Keratinocyte (primary cell): ENCODE data around the gene TCP11L2. TPM values are rescaled to one million over a fixed set of nuclear protein-coding genes. Genes with fewer than 3 reads are reported as not detected.
A peak's percentile ranks its signal among the peaks of the same experiment; 100 is the strongest.
"Not testable (repeated sequence)": the region's sequence is repeated elsewhere in the genome, so short reads cannot be mapped to it uniquely, and the experiment has no call there.

ENCODE experiments used
- DNase-seq: peaks from one replicate; pipeline ENCODE4 v3.0.0-alpha.2; 2011; ENCODE audit warnings: low read depth, missing footprints, low spot score
- FAIRE-seq: peaks from 2 replicates; lab custom pipeline; 2011; peaks lifted over from hg19 to GRCh38; lab: Jason Lieb, UNC
- H2AFZ ChIP-seq: 2 replicates; pipeline ENCODE4 v1.6.0; 2012; ENCODE audit warnings: low read length, control low read depth, inconsistent platforms; ENCODE audit not compliant: control insufficient read depth
- H3K27ac ChIP-seq: 2 replicates; pipeline ENCODE4 v1.5.1; 2011; ENCODE audit warnings: low read length; ENCODE audit not compliant: control insufficient read depth, insufficient read depth
- H3K27me3 ChIP-seq: 3 replicates; pipeline ENCODE4 v1.6.0; 2011; ENCODE audit warnings: low read length; ENCODE audit not compliant: control insufficient read depth, insufficient read depth; ENCODE audit errors: extremely low read depth
- H3K36me3 ChIP-seq, 2 experiments: 2 replicates in 1 of 2; 3 replicates in 1 of 2; pipeline ENCODE4 v1.5.1; 2011; ENCODE audit warnings: low read length in 2 of 2, mild to moderate bottlenecking in 1 of 2; ENCODE audit not compliant: control insufficient read depth in 2 of 2, insufficient read depth in 2 of 2; ENCODE audit errors: extremely low read depth in 1 of 2
- H3K4me1 ChIP-seq: 3 replicates; pipeline ENCODE4 v1.5.1; 2011; ENCODE audit warnings: low read length; ENCODE audit not compliant: control insufficient read depth, insufficient read depth; ENCODE audit errors: extremely low read depth
- H3K4me2 ChIP-seq: 3 replicates; pipeline ENCODE4 v1.6.0; 2011; ENCODE audit warnings: low read depth, low read length; ENCODE audit not compliant: control insufficient read depth, insufficient read depth; ENCODE audit errors: extremely low read depth
- H3K4me3 ChIP-seq, 3 experiments: fragments of 200-600 bp in 1 of 3; sonication (generic) in 1 of 3; 2 replicates in 2 of 3; 3 replicates in 1 of 3; pipeline ENCODE4 v1.5.1; 2011 to 2016; ENCODE audit warnings: low read length in 3 of 3, mild to moderate bottlenecking in 3 of 3, control low read depth in 2 of 3, inconsistent platforms in 1 of 3, low read depth in 1 of 3, mixed read lengths in 1 of 3, mixed run types in 1 of 3, moderate library complexity in 1 of 3; ENCODE audit not compliant: control insufficient read depth in 2 of 3, insufficient read depth in 2 of 3; ENCODE audit errors: extremely low read depth in 1 of 3
- H3K79me2 ChIP-seq: 2 replicates; pipeline ENCODE4 v1.6.0; 2012; ENCODE audit warnings: low read length; ENCODE audit not compliant: control insufficient read depth, insufficient read depth
- H3K9ac ChIP-seq: 3 replicates; pipeline ENCODE4 v1.6.0; 2011; ENCODE audit warnings: low read length; ENCODE audit not compliant: control insufficient read depth, insufficient read depth; ENCODE audit errors: extremely low read depth
- H3K9me1 ChIP-seq: 3 replicates; pipeline ENCODE4 v1.6.0; 2011; ENCODE audit warnings: low read length; ENCODE audit not compliant: control insufficient read depth, insufficient read depth; ENCODE audit errors: extremely low read depth
- H3K9me3 ChIP-seq: 2 replicates; pipeline ENCODE4 v1.5.1; 2012; ENCODE audit warnings: low read depth, low read length; ENCODE audit not compliant: control insufficient read depth
- H4K20me1 ChIP-seq: 3 replicates; pipeline ENCODE4 v1.6.0; 2011; ENCODE audit warnings: low read length; ENCODE audit not compliant: control insufficient read depth, insufficient read depth; ENCODE audit errors: extremely low read depth
- EZH2 ChIP-seq: IDR thresholded peaks from one replicate; pipeline ENCODE4 v1.6.1; 2012; ENCODE audit warnings: inconsistent platforms, mild to moderate bottlenecking, low read length, moderate library complexity
- dilution Hi-C: fragments of 300-500 bp; cut with MboI; formaldehyde crosslinking; loops from one replicate; pipeline ENCODE4 v1.7.0; 2020; ENCODE audit warnings: low sequenced_read_pairs; ENCODE audit not compliant: extremely low pct_ligation_motif_present
- polyA plus RNA-seq, 5 experiments: library from polyadenylated mRNA; depleted of rRNA in 3 of 5; stranded (reverse) in 3 of 5; stranded (forward) in 1 of 5; unstranded in 1 of 5; fragments of >200 nt; gene quantifications; 1 replicate in 1 of 5; 2 replicates in 3 of 5; 3 replicates in 1 of 5; pipeline versions ENCODE4 v1.2.1 to v1.2.3, GENCODE V29; 2011 to 2012; ENCODE audit warnings: missing spikeins in 2 of 5, low read depth in 1 of 5, low replicate concordance in 1 of 5
- TF ChIP-seq, protein P1 (sequence below), 3 experiments: IDR thresholded peaks in 1 of 3; conservative IDR thresholded peaks in 1 of 3; optimal IDR thresholded peaks in 1 of 3; 2 replicates in 2 of 3; 3 replicates in 1 of 3; pipeline versions ENCODE3 to v1.5.1; 2011; ENCODE audit warnings: low read length in 3 of 3, mild to moderate bottlenecking in 3 of 3, moderate library complexity in 2 of 3, control low read depth in 1 of 3, inconsistent platforms in 1 of 3; ENCODE audit not compliant: insufficient read depth in 2 of 3; ENCODE audit errors: extremely low read depth in 1 of 3

The TCP11L2 gene
- polyA plus RNA-seq, 1 donor (not counting 4 experiments of a cell fraction or from before 2014, with no cell fraction given) = 6.1 TPM

DNA sequence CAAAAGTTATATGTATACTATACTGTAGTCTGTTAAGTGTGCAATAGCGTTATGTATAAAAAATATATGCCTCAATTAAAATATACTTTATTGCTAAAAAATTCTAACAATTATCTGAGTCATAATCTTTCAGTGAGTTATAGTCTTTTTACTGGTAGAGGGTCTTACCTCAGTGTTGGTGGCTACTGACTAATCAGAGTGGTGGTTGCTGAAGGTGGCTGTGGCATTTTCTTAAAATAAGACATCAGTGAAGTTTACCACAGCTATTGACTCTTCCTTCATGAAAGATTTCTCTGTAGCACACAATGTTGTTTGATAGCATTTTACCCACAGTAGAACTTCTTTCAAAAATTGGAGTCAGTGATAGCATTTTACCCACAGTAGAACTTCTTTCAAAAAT is 78.4 kb downstream of the TCP11L2 start:
- Histone ChIP-seq H3K9ac (no peak overlapping the region), H3K9me3 (no peaks in the 10 kb centered on the region), H3K27me3 (no peaks in the 10 kb centered on the region), H2AFZ (no peak overlapping the region), H3K36me3 (peaks cover 4 to 6% of the 10 kb centered on the region in 2 experiments), H3K4me3 (no peak overlapping the region), H3K79me2 (no peaks in the 10 kb centered on the region), H3K9me1 (no peaks in the 10 kb centered on the region), H3K27ac (no peak overlapping the region), H4K20me1 (no peaks in the 10 kb centered on the region), H3K4me1 (no peaks in the 10 kb centered on the region), H3K4me2 (no peak overlapping the region)
- dilution Hi-C loops = no loop called here
- FAIRE-seq (no peak), DNase-seq (no peak)
- TF ChIP-seq EZH2 = no peak

DNA sequence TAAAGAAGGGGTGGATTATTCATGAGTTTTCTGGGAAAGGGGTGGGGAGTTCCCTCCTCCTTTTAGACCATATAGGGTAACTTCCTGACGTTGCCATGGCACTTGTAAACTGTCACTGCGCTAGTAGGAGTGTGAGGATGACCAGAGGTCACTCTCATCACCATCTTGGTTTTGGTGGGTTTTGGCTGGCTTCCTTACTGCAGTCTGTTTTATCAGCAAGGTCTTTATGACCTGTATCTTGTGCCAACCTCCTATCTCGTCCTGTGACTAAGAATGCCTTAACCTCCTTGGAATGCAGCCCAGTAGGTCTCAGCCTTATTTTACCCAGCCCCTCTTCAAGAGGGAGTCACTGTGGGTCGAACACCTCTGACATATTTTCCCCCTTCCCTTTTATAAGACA is 79.3 kb downstream of the TCP11L2 start:
- H3K4me3 ChIP-seq, H3K4me2 ChIP-seq, H4K20me1 ChIP-seq, dilution Hi-C loops, H3K36me3 ChIP-seq, H3K9ac ChIP-seq, FAIRE-seq, DNase-seq, H3K27me3 ChIP-seq, H3K9me1 ChIP-seq, H3K9me3 ChIP-seq, H3K4me1 ChIP-seq, H3K27ac ChIP-seq, H3K79me2 ChIP-seq, H2AFZ ChIP-seq: not testable (repeated sequence)

DNA sequence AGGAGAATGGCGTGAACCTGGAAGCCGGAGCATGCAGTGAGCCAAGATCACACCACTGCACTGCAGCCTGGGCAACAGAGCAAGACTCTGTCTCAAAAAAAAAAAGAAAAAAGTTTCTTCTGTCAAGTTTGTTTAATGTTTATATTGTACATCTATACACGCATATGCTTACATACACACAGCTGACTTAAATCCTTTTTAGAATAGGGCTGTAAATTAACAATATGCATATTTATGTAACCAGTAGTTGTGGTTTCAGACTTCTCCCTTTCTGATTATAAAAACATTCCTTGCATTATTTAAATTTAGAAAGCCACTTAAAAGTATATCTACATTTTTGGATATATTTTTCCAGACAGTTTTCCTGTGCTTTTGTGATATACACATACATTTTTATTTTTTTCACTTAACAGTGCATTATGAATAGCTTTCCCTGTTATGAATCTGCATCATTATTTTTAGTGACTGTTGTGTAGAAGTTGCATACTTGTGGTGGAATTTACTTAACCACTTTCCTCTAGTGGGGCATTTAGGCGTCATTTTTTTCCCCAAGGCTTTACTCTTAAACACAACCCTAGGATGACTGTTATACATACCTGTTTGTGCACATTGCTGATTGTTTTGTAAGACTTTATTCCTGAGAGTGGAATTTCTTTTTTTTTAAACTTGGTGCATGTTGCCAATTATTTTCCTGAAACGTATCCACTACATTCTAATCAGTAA is 84.4 kb downstream of the TCP11L2 start:
- TF ChIP-seq, protein P1, sequence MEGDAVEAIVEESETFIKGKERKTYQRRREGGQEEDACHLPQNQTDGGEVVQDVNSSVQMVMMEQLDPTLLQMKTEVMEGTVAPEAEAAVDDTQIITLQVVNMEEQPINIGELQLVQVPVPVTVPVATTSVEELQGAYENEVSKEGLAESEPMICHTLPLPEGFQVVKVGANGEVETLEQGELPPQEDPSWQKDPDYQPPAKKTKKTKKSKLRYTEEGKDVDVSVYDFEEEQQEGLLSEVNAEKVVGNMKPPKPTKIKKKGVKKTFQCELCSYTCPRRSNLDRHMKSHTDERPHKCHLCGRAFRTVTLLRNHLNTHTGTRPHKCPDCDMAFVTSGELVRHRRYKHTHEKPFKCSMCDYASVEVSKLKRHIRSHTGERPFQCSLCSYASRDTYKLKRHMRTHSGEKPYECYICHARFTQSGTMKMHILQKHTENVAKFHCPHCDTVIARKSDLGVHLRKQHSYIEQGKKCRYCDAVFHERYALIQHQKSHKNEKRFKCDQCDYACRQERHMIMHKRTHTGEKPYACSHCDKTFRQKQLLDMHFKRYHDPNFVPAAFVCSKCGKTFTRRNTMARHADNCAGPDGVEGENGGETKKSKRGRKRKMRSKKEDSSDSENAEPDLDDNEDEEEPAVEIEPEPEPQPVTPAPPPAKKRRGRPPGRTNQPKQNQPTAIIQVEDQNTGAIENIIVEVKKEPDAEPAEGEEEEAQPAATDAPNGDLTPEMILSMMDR (optimal IDR thresholded peaks at IDR 0.05 in 1 of 3, IDR thresholded peaks at IDR 0.05 in 1 of 3, conservative IDR thresholded peaks at IDR 0.05 in 1 of 3; ENCODE audit: extremely low read depth in 1 of 3, insufficient read depth in 2 of 3, low read length in 3 of 3) = no peak
- no peak for TF ChIP-seq EZH2
- H3K27ac ChIP-seq = no peak overlapping the region
- dilution Hi-C loops = no loop called here
- H3K4me3 ChIP-seq = no peak overlapping the region
- no peaks in the 10 kb centered on the region for H3K79me2 ChIP-seq
- no peak overlapping the region for H3K4me2 ChIP-seq
- no peaks in the 10 kb centered on the region for H3K4me1 ChIP-seq
- no peak overlapping the region for H2AFZ ChIP-seq
- no peaks in the 10 kb centered on the region for H3K9me3 ChIP-seq
- DNase-seq = peak; percentile 7
- H3K36me3 ChIP-seq = no peaks in the 10 kb centered on the region
- H3K9ac ChIP-seq = no peak overlapping the region
- H3K9me1 ChIP-seq = no peaks in the 10 kb centered on the region
- no peak for FAIRE-seq
- H4K20me1 ChIP-seq = no peaks in the 10 kb centered on the region
- no peaks in the 10 kb centered on the region for H3K27me3 ChIP-seq
